SH-SY5Y (cell line): Measurements from ENCODE around the gene EDC4.

Experiments used
- GATA2 ChIP-seq: IDR thresholded peaks from 2 replicates; pipeline ENCODE4 v1.6.1; 2011; ENCODE audit warnings: mild to moderate bottlenecking, low read depth, low read length
- GATA3 ChIP-seq: IDR thresholded peaks from 2 replicates; pipeline ENCODE4 v1.6.1; 2011; ENCODE audit warnings: low read depth, mild to moderate bottlenecking, low read length, moderate library complexity

DNA sequence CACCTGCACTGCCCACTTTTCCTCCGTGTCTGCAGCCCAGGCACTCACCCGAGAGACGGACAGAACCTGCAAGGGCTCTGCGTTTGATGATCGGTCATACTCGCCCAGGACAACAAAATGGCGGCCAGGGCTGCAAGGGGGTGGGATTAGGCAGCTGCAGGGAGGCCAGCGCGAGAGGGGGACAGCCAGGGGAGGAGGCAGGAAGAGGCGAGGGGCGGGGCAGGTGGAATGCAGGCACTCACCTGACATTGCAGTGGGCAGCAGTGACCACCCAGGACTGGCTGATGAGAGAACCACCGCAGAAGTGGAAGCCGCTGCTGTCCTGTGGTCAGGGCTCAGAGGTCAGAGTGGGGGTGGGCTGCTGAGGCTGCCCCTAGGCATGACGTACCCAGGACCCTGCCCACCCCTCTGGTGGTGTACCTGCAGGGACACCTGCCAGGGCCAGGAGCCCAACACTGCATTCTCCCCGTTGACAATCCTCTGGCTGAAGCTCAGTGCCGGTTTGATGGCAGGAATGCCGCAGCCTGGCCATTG, 57.9 kb downstream of the EDC4 start:
- no peak for TF ChIP-seq GATA2
- TF ChIP-seq GATA3: no peak
